Psoas muscle (tissue), 8 donors: ENCODE data around the gene ARHGEF38. TPM values are rescaled to one million over a fixed set of nuclear protein-coding genes. Genes with fewer than 3 reads are reported as not detected.

Experiments used
- ATAC-seq, 4 donors: fragments of 200-7000 bp; cut with Tn5 transposase; one replicate each; pipeline ENCODE4 v1.9.1; 2020; ENCODE audit warnings: moderate library complexity in 3 of 4, mild to moderate bottlenecking in 2 of 4
- DNase-seq, 2 donors: peaks; one replicate each; pipeline ENCODE4 v3.0.0-alpha.2; 2020
- H3K27ac ChIP-seq: fragments of 200-600 bp; one replicate; pipeline ENCODE4 v1.8.0; 2022
- H3K27me3 ChIP-seq, 3 donors: fragments of 200-600 bp in 1 of 3; one replicate each; pipeline versions ENCODE4 v1.6.1 to v1.8.0; 2013 to 2022; ENCODE audit warnings: low read length in 2 of 3, mild to moderate bottlenecking in 2 of 3, moderate library complexity in 1 of 3; ENCODE audit not compliant: insufficient read depth in 3 of 3
- H3K36me3 ChIP-seq, 2 donors: fragments of 200-600 bp in 1 of 2; one replicate each; pipeline versions ENCODE4 v1.6.1 to v1.8.0; 2013 to 2022; ENCODE audit warnings: low read depth in 1 of 2, mild to moderate bottlenecking in 1 of 2, moderate library complexity in 1 of 2; ENCODE audit not compliant: insufficient read depth in 1 of 2
- H3K4me1 ChIP-seq: fragments of 200-600 bp; one replicate; pipeline ENCODE4 v1.8.0; 2022
- H3K4me3 ChIP-seq: fragments of 200-600 bp; one replicate; pipeline ENCODE4 v1.8.0; 2022; ENCODE audit warnings: mild to moderate bottlenecking
- H3K9me3 ChIP-seq: fragments of 200-600 bp; one replicate; pipeline ENCODE4 v1.8.0; 2022
- CTCF ChIP-seq: fragments of 200-600 bp; IDR thresholded peaks from one replicate; pipeline ENCODE4 v1.8.0; 2022; ENCODE audit warnings: antibody characterized with exemption
- WGBS, 3 donors: extraction: QIAGEN DNeasy Blood & Tissue Kit; methylation state at CpG; one replicate each; pipeline versions ENCODE4 v1.1.6 to v1.1.7; 2013; 5-methylcytosine and 5-hydroxymethylcytosine counted together
- intact Hi-C, 2 donors: fragments of 100-400 bp; cut with DNase I; formaldehyde crosslinking; loops; one replicate each; pipeline versions ENCODE4 v1.11.0 to v1.14.2; 2022
- polyA plus RNA-seq, 3 donors: library from polyadenylated mRNA; stranded (reverse); fragments of 200-250 nt; gene quantifications; one replicate each; pipeline ENCODE4 v1.2.3, GENCODE V29; 2013
- total RNA-seq, 4 donors: library from RNA; stranded (reverse); fragmentation: NEBNext Ultra II Directional in 2 of 4; extraction: Animal tissue kit (Norgen Biotek cat#: 25700) in 2 of 4; gene quantifications; one replicate each; pipeline versions ENCODE4 v1.2.1 to v1.2.4, GENCODE V29; 2021 to 2023
- donor health status: healthy with polysubstance abuse.
- donor health status: DM: no; HTN: no; CAD: no; lungs with moderate emphysema.
- donor health status: Bipolar disorder and iron deficiency.
- donor health status: healthy.
- donor health status: DM: yes; HTN: yes; CAD: no.
- donor health status: DM: no; HTN: no; CAD: no.
- donor health status: DM: no; HTN: no; CAD: no.
- donor health status: DM: yes; HTN: yes; CAD: no.

Gene ARHGEF38
- total and polyA plus RNA-seq, 7 donors, result not detected

DNA sequence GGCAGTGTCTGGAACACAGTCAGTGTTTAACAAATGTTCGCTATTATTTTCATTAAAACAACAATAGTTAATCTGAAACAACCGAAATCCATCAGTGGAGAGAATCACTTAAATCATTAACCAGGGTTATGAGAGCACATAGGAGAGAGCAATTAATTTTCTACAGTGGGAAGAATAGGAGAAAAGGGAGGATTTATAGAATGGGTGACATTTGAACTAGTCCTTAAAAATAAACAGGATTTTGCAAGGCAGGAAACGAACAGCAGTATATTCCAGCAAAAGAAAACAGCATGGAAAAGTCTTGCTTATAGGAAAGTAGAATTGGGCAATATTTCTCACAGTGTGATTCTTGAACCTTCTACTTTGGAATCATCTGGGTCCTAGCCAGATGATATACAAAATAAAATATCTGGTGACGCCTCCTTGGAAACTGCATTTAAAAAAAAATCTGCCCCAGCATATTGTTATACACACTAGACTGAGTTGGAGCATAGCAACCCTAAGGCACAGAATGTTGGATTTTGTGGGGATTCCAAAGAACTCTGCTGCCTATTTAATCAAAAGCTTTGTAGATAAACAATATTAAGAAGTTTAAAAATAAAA is 100.0 kb downstream of the ARHGEF38 start:
- H3K4me1 ChIP-seq, result no peaks in the 10 kb centered on the region
- no peaks in the 10 kb centered on the region for H3K9me3 ChIP-seq
- H3K4me3 ChIP-seq, result no peak overlapping the region
- 70 to 75% (median 74%) methylated on average over 4 of the region's 4 CpGs for WGBS, 3 donors
- no peak for TF ChIP-seq CTCF
- no peaks in the 10 kb centered on the region for H3K27me3 ChIP-seq
- no peak for ATAC-seq
- H3K36me3 ChIP-seq, result no peaks in the 10 kb centered on the region
- H3K27ac ChIP-seq, result no peak overlapping the region
- intact Hi-C loops, result no loop called here
- DNase-seq, result no peak

DNA sequence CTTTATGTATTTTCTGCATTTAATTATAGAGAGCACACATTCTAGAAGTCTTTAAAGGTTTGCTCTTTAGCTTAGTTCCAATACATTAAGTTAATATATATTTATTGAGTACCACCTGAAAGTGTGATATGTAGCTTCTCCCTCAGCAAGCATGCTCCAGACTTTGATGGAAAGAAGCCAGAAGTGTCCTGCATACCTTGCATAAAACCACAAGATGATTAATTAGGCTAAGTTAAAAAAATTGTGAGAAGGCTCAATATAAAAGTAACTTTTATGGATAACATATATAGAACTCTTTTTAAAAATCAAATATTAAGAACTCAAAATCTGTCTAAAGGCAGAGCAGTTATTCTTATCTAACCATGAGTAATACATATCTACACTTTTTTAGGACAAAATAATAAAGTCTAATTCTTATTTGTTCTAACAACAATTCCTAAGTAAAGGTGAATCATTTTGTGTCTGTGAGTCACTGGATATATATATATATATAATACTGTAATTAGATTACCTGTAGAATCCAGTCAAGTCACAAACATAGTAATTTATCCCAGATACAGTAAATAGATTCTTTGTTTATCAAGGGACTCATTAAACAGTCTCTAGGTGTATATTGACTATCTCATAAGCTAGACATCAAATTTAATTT is 104.8 kb downstream of the ARHGEF38 start:
- intact Hi-C loops, result no loop called here
- no peak for TF ChIP-seq CTCF
- Histone ChIP-seq H3K36me3 (no peaks in the 10 kb centered on the region), H3K9me3 (no peaks in the 10 kb centered on the region), H3K27ac (no peak overlapping the region), H3K27me3 (no peaks in the 10 kb centered on the region), H3K4me3 (no peak overlapping the region), H3K4me1 (no peaks in the 10 kb centered on the region)
- ATAC-seq (no peak), DNase-seq (no peak)

DNA sequence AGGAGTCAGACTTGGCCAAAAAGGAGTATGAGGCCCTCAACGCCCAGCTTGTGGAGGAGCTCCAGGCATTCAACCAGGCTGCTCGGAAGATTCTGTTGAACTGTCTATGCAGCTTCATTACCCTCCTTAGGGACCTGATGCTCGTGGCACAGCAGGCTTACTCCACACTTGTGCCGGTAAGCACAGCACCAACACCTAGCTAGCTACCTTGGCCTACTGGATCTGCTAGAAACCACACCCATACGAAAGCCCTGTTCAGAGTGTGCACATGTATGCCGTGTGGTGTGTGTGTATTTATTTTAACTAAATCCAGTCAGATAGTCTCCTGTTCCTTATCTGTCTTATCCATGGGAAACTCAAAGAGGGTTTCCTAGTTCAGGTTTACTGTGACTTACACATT is 106.8 kb downstream of the ARHGEF38 start:
- intact Hi-C loops, result no loop called here
- 79 to 86% (median 85%) methylated on average over 6 of the region's 6 CpGs for WGBS, 3 donors

GRCh38 chr4:105661028-105661427 is 108.6 kb downstream of the ARHGEF38 start:
- Histone ChIP-seq H3K9me3 (no peaks in the 10 kb centered on the region), H3K4me1 (no peaks in the 10 kb centered on the region), H3K27ac (no peak overlapping the region), H3K27me3 (no peaks in the 10 kb centered on the region), H3K36me3 (no peaks in the 10 kb centered on the region), H3K4me3 (no peak overlapping the region)
- DNase-seq, result no peak
- no peak for ATAC-seq
- TF ChIP-seq CTCF, result no peak
- intact Hi-C loops, result loop anchor here in 1 of 2 donors (10.0 kb wide), 1 partner anchor 136 kb away; no protein-coding TSS in a partner anchor
- 96 to 97% (median 97%) methylated on average over 3 of the region's 3 CpGs for WGBS, 3 donors

More for the DNA sequence above, 106.8 kb downstream of the ARHGEF38 start:
- Histone ChIP-seq H3K36me3 (no peaks in the 10 kb centered on the region), H3K27ac (no peak overlapping the region), H3K4me1 (no peaks in the 10 kb centered on the region), H3K9me3 (no peaks in the 10 kb centered on the region), H3K27me3 (no peaks in the 10 kb centered on the region), H3K4me3 (no peak overlapping the region)
- DNase-seq (no peak), ATAC-seq (no peak)
- no peak for TF ChIP-seq CTCF
